ENCODE data around the gene MAP3K2.
A peak's percentile ranks its signal among the peaks of the same experiment; 100 is the strongest.

MAP3K2 gene

DNA sequence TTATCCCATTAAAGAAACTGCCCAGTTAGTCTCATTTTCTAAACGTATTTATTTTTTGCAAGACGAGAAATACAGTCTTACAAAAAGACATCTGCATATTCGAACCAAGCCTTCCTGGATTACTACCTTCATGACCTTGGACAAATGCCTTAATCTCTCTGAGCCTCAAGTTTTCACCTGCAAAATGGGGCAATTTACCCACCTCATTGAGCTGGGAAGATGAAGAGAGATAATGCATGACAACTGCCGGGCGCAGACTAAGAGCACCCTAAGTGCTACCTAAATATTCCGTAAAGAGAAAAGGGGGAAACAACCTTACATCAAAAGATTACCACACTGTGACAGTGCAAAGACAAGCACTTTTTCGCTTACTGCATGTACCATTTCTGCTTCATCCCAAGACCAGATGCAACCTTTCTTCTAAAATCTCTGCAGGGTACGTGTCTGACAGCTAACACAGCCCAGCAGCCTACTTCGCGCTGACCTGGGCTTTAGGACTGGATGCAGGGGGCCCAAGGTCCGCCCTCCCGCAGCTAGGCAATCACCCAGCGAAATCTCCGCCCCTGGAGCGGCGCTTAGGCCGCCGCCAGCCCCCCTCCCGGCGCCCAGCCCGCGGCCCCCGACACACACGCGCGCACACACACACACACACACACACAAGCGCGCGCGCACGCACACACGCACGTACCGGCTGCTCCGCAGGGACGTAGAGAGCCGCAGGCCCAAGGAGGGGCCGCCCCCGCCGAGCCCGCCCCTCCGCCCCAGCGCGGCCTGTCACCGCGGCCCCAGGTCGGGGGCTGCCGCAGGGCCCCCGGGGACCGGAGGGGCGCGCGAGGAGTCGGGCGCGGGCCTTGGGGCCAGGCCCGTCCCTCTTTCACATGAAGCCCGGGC, 766 bp downstream of the MAP3K2 start:
- Histone ChIP-seq H3K27me3 (ENCODE audit: insufficient read depth, low read length) (no peaks in the 10 kb centered on the region), H3K27ac (ENCODE audit: low read depth, low read length, poor library complexity, severe bottlenecking) (peak overlapping the region; percentile 84), H3K79me2 (ENCODE audit: insufficient read depth, low read length) (peaks cover 42% of the 10 kb centered on the region), H3F3A (ENCODE audit: insufficient read depth, low read length) (no peaks in the 10 kb centered on the region; the same call in 1 of the 2 replicates), H3K36me3 (ENCODE audit: insufficient read depth, low read length) (no peaks in the 10 kb centered on the region), H4K20me1 (ENCODE audit: insufficient read depth, low read length) (no peaks in the 10 kb centered on the region), H3K9me2 (ENCODE audit: low read depth, low read length) (no peaks in the 10 kb centered on the region), H3K4me1 (ENCODE audit: insufficient read depth, low read length, severe bottlenecking) (peaks cover 48% of the 10 kb centered on the region), H3K4me2 (ENCODE audit: low read length) (peak overlapping the region; percentile 78), H3K4me3 (ENCODE audit: low read depth, low read length, poor library complexity, severe bottlenecking) (peak overlapping the region; percentile 89), H3K9ac (ENCODE audit: low read length) (peak overlapping the region; percentile 98), H3K9me3 (ENCODE audit: low read length) (no peaks in the 10 kb centered on the region), H2AFZ (ENCODE audit: low read length) (no peak overlapping the region)
- TF ChIP-seq EZH2 (IDR thresholded peaks at IDR 0.05; ENCODE audit: borderline replicate concordance, low read length) = no peak
- TF ChIP-seq, protein P1, sequence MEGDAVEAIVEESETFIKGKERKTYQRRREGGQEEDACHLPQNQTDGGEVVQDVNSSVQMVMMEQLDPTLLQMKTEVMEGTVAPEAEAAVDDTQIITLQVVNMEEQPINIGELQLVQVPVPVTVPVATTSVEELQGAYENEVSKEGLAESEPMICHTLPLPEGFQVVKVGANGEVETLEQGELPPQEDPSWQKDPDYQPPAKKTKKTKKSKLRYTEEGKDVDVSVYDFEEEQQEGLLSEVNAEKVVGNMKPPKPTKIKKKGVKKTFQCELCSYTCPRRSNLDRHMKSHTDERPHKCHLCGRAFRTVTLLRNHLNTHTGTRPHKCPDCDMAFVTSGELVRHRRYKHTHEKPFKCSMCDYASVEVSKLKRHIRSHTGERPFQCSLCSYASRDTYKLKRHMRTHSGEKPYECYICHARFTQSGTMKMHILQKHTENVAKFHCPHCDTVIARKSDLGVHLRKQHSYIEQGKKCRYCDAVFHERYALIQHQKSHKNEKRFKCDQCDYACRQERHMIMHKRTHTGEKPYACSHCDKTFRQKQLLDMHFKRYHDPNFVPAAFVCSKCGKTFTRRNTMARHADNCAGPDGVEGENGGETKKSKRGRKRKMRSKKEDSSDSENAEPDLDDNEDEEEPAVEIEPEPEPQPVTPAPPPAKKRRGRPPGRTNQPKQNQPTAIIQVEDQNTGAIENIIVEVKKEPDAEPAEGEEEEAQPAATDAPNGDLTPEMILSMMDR (IDR thresholded peaks at IDR 0.05; ENCODE audit: low read length) = no peak

DNA sequence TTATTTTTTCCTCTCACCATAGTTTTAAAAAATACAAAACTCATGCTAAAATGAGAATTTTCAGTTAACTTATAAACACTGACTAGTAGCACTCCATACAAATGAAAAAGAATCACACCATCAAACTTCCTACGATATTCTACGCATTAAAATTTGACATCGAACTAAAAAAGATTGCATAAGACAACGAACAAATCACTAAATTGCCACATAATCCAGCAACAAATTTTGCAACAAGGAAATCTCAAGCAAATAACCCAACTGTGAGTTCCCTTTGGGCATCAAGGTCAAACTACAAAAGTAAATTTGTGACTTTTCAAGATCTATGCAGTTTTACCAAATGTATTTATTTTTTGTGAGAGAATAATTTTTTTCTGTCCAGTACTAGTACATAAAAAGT, 1.5 kb downstream of the MAP3K2 start:
- Histone ChIP-seq H3K27ac (ENCODE audit: low read depth, low read length, poor library complexity, severe bottlenecking) (peak overlapping the region; percentile 73), H3K4me2 (ENCODE audit: low read length) (peak overlapping the region; percentile 78), H3K4me1 (ENCODE audit: insufficient read depth, low read length, severe bottlenecking) (peaks cover 48% of the 10 kb centered on the region), H3F3A (ENCODE audit: insufficient read depth, low read length) (no peaks in the 10 kb centered on the region; the same call in 1 of the 2 replicates), H3K9me2 (ENCODE audit: low read depth, low read length) (no peaks in the 10 kb centered on the region), H2AFZ (ENCODE audit: low read length) (no peak overlapping the region), H3K27me3 (ENCODE audit: insufficient read depth, low read length) (no peaks in the 10 kb centered on the region), H3K79me2 (ENCODE audit: insufficient read depth, low read length) (peaks cover 49% of the 10 kb centered on the region), H4K20me1 (ENCODE audit: insufficient read depth, low read length) (no peaks in the 10 kb centered on the region), H3K36me3 (ENCODE audit: insufficient read depth, low read length) (no peaks in the 10 kb centered on the region), H3K9ac (ENCODE audit: low read length) (peak overlapping the region; percentile 62), H3K9me3 (ENCODE audit: low read length) (no peaks in the 10 kb centered on the region), H3K4me3 (ENCODE audit: low read depth, low read length, poor library complexity, severe bottlenecking) (peak overlapping the region; percentile 89)
- TF ChIP-seq, protein P1 (IDR thresholded peaks at IDR 0.05; ENCODE audit: low read length) = no peak
- no peak for TF ChIP-seq EZH2 (IDR thresholded peaks at IDR 0.05; ENCODE audit: borderline replicate concordance, low read length)

DNA sequence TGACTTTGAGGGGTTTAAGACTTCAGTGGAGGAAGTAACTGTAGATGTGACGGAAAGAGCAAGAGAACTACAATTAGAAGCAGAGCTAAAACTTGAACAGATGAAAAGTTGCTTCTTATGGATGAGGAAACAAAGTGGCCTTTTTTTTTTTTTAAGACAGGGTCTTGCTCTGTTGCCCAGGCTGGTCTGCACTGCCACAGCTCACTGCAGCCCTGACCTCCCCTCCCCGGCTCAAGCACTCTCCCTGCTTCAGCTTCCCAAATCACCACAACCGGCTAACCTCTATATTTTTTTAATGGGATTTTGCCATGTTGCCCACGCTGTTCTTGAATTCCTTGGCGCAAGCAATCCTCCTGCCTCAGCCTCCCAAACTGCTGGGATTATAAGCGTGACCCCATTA, 3.2 kb downstream of the MAP3K2 start:
- no peaks in the 10 kb centered on the region for H4K20me1 ChIP-seq (ENCODE audit: insufficient read depth, low read length)
- no peak overlapping the region for H2AFZ ChIP-seq (ENCODE audit: low read length)
- no peak overlapping the region for H3K4me2 ChIP-seq (ENCODE audit: low read length)

More for the DNA sequence above, 3.2 kb downstream of the MAP3K2 start:
- H3K4me3 ChIP-seq (ENCODE audit: low read depth, low read length, poor library complexity, severe bottlenecking) = no peak overlapping the region
- no peaks in the 10 kb centered on the region for H3K36me3 ChIP-seq (ENCODE audit: insufficient read depth, low read length)
- H3K79me2 ChIP-seq (ENCODE audit: insufficient read depth, low read length) = peaks cover 67% of the 10 kb centered on the region
- H3F3A ChIP-seq (ENCODE audit: insufficient read depth, low read length) = no peaks in the 10 kb centered on the region; the same call in 1 of the 2 replicates
- H3K9ac ChIP-seq (ENCODE audit: low read length) = no peak overlapping the region
- TF ChIP-seq, protein P1 (IDR thresholded peaks at IDR 0.05; ENCODE audit: low read length) = no peak
- no peak for TF ChIP-seq EZH2 (IDR thresholded peaks at IDR 0.05; ENCODE audit: borderline replicate concordance, low read length)
- H3K4me1 ChIP-seq (ENCODE audit: insufficient read depth, low read length, severe bottlenecking) = peaks cover 31% of the 10 kb centered on the region
- H3K9me2 ChIP-seq (ENCODE audit: low read depth, low read length) = no peaks in the 10 kb centered on the region
- no peaks in the 10 kb centered on the region for H3K9me3 ChIP-seq (ENCODE audit: low read length)
- H3K27me3 ChIP-seq (ENCODE audit: insufficient read depth, low read length) = no peaks in the 10 kb centered on the region
- no peak overlapping the region for H3K27ac ChIP-seq (ENCODE audit: low read depth, low read length, poor library complexity, severe bottlenecking)

Data from OCI-LY1 (cell line).